Hepatocyte (in vitro differentiated cells): Measurements from ENCODE around the gene PID1. TPM values are rescaled to one million over a fixed set of nuclear protein-coding genes. Genes with fewer than 3 reads are reported as not detected.

ENCODE experiments used
- DNase-seq: peaks from one replicate; pipeline ENCODE4 v3.0.0-alpha.2; 2016; ENCODE audit warnings: low spot score
- H2AFZ ChIP-seq: fragments of 200-600 bp; sonication (generic); 2 replicates; pipeline ENCODE4 v1.6.0; 2016; ENCODE audit warnings: antibody characterized with exemption, mild to moderate bottlenecking
- H3K27ac ChIP-seq: fragments of 200-600 bp; sonication (generic); 2 replicates; pipeline ENCODE4 v1.5.1; 2016; ENCODE audit warnings: mild to moderate bottlenecking
- H3K27me3 ChIP-seq: fragments of 200-600 bp; sonication (generic); 2 replicates; pipeline ENCODE4 v1.6.1; 2016
- H3K36me3 ChIP-seq: fragments of 200-600 bp; sonication (generic); replicated peaks from 2 replicates; pipeline ENCODE4 v1.5.1; 2016; ENCODE audit warnings: low read depth; ENCODE audit not compliant: insufficient read depth
- H3K4me1 ChIP-seq: fragments of 200-600 bp; sonication (generic); 2 replicates; pipeline ENCODE4 v1.5.1; 2016; ENCODE audit warnings: mild to moderate bottlenecking, moderate library complexity; ENCODE audit not compliant: insufficient read depth
- H3K4me2 ChIP-seq: fragments of 200-600 bp; sonication (generic); 2 replicates; pipeline ENCODE4 v1.6.0; 2016
- H3K4me3 ChIP-seq: fragments of 200-600 bp; sonication (generic); 2 replicates; pipeline ENCODE4 v1.5.1; 2016; ENCODE audit warnings: mild to moderate bottlenecking
- H3K79me2 ChIP-seq: fragments of 200-600 bp; sonication (generic); 2 replicates; pipeline ENCODE4 v1.6.0; 2017; ENCODE audit warnings: mild to moderate bottlenecking
- H3K9me2 ChIP-seq: fragments of 200-600 bp; sonication (generic); replicated peaks from 2 replicates; pipeline ENCODE4 v1.6.0; 2017; ENCODE audit warnings: mild to moderate bottlenecking; ENCODE audit not compliant: insufficient read depth
- H3K9me3 ChIP-seq: fragments of 200-600 bp; sonication (generic); 2 replicates; pipeline ENCODE4 v1.5.1; 2016; ENCODE audit warnings: low read depth, mild to moderate bottlenecking
- H4K20me1 ChIP-seq: fragments of 200-600 bp; sonication (generic); 2 replicates; pipeline ENCODE4 v1.6.0; 2016; ENCODE audit warnings: mild to moderate bottlenecking; ENCODE audit not compliant: insufficient read depth, poor library complexity, severe bottlenecking
- EZH2 ChIP-seq: fragments of 200-600 bp; sonication (generic); IDR thresholded peaks from 2 replicates; pipeline ENCODE4 v1.6.1; 2016; ENCODE audit warnings: antibody characterized with exemption, mild to moderate bottlenecking, borderline replicate concordance
- EZH2phosphoT487 ChIP-seq: fragments of 200-600 bp; sonication (generic); IDR thresholded peaks from one replicate; pipeline ENCODE4 v1.6.1; 2018; ENCODE audit warnings: antibody characterized with exemption, mild to moderate bottlenecking, low read depth, moderate library complexity; ENCODE audit not compliant: unreplicated experiment, severe bottlenecking
- WGBS: methylation state at CpG from one replicate; pipeline ENCODE4 v1.1.6; 2016; ENCODE audit warnings: low lambda C conversion rate; ENCODE audit errors: missing lambda C conversion rate; 5-methylcytosine and 5-hydroxymethylcytosine counted together
- polyA plus RNA-seq: library from polyadenylated mRNA; unstranded; fragments of >200 nt; fragmentation: Nextera tagmentation; extraction: Ambion mirVana; gene quantifications from 2 replicates; pipeline ENCODE4 v1.2.1, GENCODE V29; 2016
- small RNA-seq: library from RNA; depleted of rRNA; stranded (forward); fragments of <200 nt; gene quantifications from one replicate; pipeline ENCODE3, GENCODE V24; 2014
- total RNA-seq: library from RNA; depleted of rRNA; stranded (reverse); fragments of >200 nt; gene quantifications from 2 replicates; pipeline ENCODE4 v1.2.3, GENCODE V29; 2014
- TF ChIP-seq, protein P1 (sequence below): fragments of 200-600 bp; sonication (generic); IDR thresholded peaks from 2 replicates; pipeline ENCODE4 v1.5.1; 2016; ENCODE audit warnings: antibody characterized with exemption, mild to moderate bottlenecking; ENCODE audit not compliant: poor library complexity

PID1 gene
- total and polyA plus RNA-seq, 2 experiments from 2014 or later, result 26.7 to 31.1 TPM

DNA sequence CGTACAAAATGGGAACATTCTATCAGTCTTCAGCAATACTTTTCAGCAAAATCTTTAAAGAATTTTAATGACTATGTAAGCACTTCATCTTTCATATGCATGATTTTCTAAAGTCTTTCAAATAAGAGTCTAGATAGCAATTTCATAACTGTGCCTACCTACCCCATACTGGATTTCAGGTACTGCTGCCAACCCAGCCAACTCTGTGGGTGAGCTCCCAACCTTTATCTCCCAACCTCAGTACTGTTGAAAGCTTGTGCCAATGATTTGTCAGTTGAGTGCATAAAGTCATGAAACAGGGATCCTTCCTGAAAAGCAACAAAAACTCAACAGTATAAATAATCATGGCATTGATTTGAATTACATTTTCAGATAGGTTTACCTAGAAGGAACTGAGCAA is 296.9 kb downstream of the PID1 start:
- Histone ChIP-seq H3K27me3 (no peaks in the 10 kb centered on the region), H3K9me3 (no peaks in the 10 kb centered on the region), H3K4me1 (no peaks in the 10 kb centered on the region), H3K9me2 (no peaks in the 10 kb centered on the region), H3K27ac (no peak overlapping the region), H4K20me1 (no peaks in the 10 kb centered on the region), H2AFZ (no peak overlapping the region), H3K4me3 (no peak overlapping the region), H3K36me3 (no peaks in the 10 kb centered on the region), H3K79me2 (no peaks in the 10 kb centered on the region), H3K4me2 (no peak overlapping the region)
- 90% methylated on average over 1 of the region's 1 CpG for WGBS
- TF ChIP-seq, protein P1, sequence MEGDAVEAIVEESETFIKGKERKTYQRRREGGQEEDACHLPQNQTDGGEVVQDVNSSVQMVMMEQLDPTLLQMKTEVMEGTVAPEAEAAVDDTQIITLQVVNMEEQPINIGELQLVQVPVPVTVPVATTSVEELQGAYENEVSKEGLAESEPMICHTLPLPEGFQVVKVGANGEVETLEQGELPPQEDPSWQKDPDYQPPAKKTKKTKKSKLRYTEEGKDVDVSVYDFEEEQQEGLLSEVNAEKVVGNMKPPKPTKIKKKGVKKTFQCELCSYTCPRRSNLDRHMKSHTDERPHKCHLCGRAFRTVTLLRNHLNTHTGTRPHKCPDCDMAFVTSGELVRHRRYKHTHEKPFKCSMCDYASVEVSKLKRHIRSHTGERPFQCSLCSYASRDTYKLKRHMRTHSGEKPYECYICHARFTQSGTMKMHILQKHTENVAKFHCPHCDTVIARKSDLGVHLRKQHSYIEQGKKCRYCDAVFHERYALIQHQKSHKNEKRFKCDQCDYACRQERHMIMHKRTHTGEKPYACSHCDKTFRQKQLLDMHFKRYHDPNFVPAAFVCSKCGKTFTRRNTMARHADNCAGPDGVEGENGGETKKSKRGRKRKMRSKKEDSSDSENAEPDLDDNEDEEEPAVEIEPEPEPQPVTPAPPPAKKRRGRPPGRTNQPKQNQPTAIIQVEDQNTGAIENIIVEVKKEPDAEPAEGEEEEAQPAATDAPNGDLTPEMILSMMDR, result no peak
- TF ChIP-seq EZH2 (no peak), EZH2phosphoT487 (no peak)
- DNase-seq, result no peak

Small RNA genes within 50 kb of the gene (small RNA-seq; reads per million reads assigned to genes)
- not detected for gene RN7SKP283
